ENCODE measurements around the gene CFAP100.

The CFAP100 gene

DNA sequence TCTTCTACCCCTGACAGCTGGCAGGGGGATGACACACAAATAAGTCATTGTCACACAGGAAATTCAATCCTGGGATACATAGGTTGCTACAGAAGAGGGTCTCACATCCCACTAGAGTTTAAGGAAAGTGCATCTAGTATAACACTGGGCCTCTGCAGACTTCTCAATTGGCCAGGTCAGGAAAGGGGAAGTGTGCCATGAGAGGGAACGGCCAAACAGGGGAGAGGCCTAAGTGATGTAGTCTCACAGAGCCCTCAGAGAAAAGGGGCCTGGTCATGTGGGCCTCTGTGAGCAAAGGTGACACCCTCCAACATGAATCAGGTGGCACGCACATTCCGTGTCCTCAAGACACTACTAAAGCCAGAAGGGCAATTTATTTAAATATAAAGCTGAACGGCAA, 69.8 kb downstream of the CFAP100 start:
- Histone ChIP-seq H4K20me1 (ENCODE audit: insufficient read depth, low read length) (no peaks in the 10 kb centered on the region), H3F3A (ENCODE audit: insufficient read depth, low read length) (no peaks in the 10 kb centered on the region), H3K9me2 (replicated peaks; ENCODE audit: insufficient read depth, low read length) (no peaks in the 10 kb centered on the region), H3K4me2 (ENCODE audit: low read depth, low read length) (no peak overlapping the region), H3K9me3 (replicated peaks; ENCODE audit: insufficient read depth, low read length) (no peaks in the 10 kb centered on the region), H3K27ac (ENCODE audit: low read length) (no peak overlapping the region), H3K79me2 (ENCODE audit: low read length) (peaks cover 62% of the 10 kb centered on the region), H3K4me3 (ENCODE audit: low read length) (no peak overlapping the region), H3K27me3 (replicated peaks; ENCODE audit: insufficient read depth, low read length) (no peaks in the 10 kb centered on the region), H2AFZ (ENCODE audit: low read length) (no peak overlapping the region), H3K4me1 (ENCODE audit: low read length) (no peaks in the 10 kb centered on the region), H3K36me3 (replicated peaks; ENCODE audit: insufficient read depth, low read length) (peaks cover 14% of the 10 kb centered on the region), H3K9ac (ENCODE audit: low read length) (no peak overlapping the region)
- DNase-seq: no peak
- TF ChIP-seq EZH2 (optimal IDR thresholded peaks at IDR 0.05; ENCODE audit: low read depth, low read length) (no peak), EZH2phosphoT487 (IDR thresholded peaks at IDR 0.05; ENCODE audit: low read length) (no peak)
- TF ChIP-seq, protein P1, sequence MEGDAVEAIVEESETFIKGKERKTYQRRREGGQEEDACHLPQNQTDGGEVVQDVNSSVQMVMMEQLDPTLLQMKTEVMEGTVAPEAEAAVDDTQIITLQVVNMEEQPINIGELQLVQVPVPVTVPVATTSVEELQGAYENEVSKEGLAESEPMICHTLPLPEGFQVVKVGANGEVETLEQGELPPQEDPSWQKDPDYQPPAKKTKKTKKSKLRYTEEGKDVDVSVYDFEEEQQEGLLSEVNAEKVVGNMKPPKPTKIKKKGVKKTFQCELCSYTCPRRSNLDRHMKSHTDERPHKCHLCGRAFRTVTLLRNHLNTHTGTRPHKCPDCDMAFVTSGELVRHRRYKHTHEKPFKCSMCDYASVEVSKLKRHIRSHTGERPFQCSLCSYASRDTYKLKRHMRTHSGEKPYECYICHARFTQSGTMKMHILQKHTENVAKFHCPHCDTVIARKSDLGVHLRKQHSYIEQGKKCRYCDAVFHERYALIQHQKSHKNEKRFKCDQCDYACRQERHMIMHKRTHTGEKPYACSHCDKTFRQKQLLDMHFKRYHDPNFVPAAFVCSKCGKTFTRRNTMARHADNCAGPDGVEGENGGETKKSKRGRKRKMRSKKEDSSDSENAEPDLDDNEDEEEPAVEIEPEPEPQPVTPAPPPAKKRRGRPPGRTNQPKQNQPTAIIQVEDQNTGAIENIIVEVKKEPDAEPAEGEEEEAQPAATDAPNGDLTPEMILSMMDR (IDR thresholded peaks at IDR 0.05; ENCODE audit: low read length): no peak

DNA sequence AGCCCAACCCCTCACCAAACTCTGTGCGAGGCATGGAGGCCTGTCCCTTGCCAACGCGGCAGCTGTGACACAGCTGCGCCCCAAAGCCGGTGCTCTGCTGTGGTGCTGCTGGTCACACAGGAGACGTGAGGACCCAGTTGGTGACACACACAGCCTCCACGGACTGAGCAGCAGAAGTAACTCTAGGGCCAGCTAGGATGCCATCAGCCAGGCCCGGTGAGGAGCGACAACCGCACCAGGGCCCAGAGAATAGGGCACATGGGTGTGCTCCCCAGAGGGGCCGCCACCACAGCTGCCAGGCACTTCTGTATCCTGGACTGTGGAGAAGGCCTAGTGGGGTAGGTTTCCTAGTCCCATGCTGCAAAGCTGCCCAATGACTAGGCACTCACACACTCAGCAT, 70.3 kb downstream of the CFAP100 start:
- no peak for DNase-seq
- H3K27ac ChIP-seq (ENCODE audit: low read length): no peak overlapping the region
- no peaks in the 10 kb centered on the region for H3K9me3 ChIP-seq (replicated peaks; ENCODE audit: insufficient read depth, low read length)
- TF ChIP-seq, protein P1 (IDR thresholded peaks at IDR 0.05; ENCODE audit: low read length): no peak
- TF ChIP-seq EZH2phosphoT487 (IDR thresholded peaks at IDR 0.05; ENCODE audit: low read length) (no peak), EZH2 (optimal IDR thresholded peaks at IDR 0.05; ENCODE audit: low read depth, low read length) (no peak)
- H3K36me3 ChIP-seq (replicated peaks; ENCODE audit: insufficient read depth, low read length): peaks cover 10% of the 10 kb centered on the region
- no peak overlapping the region for H3K9ac ChIP-seq (ENCODE audit: low read length)
- H4K20me1 ChIP-seq (ENCODE audit: insufficient read depth, low read length): no peaks in the 10 kb centered on the region
- no peak overlapping the region for H3K4me3 ChIP-seq (ENCODE audit: low read length)
- H3K79me2 ChIP-seq (ENCODE audit: low read length): peaks cover 67% of the 10 kb centered on the region
- no peaks in the 10 kb centered on the region for H3F3A ChIP-seq (ENCODE audit: insufficient read depth, low read length)
- H3K4me2 ChIP-seq (ENCODE audit: low read depth, low read length): no peak overlapping the region
- no peaks in the 10 kb centered on the region for H3K4me1 ChIP-seq (ENCODE audit: low read length)
- H2AFZ ChIP-seq (ENCODE audit: low read length): no peak overlapping the region
- no peaks in the 10 kb centered on the region for H3K27me3 ChIP-seq (replicated peaks; ENCODE audit: insufficient read depth, low read length)
- H3K9me2 ChIP-seq (replicated peaks; ENCODE audit: insufficient read depth, low read length): no peaks in the 10 kb centered on the region

DNA sequence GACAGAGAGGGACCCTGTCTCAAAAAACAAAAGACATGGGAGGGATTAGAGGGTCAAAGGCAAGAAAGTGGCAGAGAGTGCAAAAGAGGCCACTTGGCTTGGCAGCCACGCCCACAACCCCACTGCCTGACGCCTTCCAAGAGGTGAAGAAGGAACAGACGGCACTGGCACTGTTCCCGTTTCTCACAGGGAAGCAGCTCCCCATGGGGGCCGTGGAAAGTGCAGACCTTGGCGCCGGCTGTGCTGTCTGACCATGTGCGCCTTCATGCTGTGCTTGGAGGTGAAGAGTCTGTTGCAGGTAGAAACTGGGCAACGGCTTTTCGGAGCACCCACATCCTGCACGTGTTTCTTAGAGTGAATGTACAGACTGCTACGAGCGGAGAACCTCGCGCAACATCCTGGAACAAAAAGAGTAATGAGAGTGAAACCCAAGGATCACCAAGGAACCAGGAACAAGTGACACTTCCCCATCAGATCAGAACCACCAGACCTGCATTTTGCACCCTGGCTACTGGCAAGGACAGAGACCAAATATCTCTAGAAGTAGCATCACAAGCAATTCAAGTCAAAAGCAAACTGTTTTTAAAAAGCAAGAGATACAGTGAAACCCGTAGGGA, 71.3 kb downstream of the CFAP100 start:
- no peaks in the 10 kb centered on the region for H3K9me2 ChIP-seq (replicated peaks; ENCODE audit: insufficient read depth, low read length)
- peaks cover 76% of the 10 kb centered on the region for H3K79me2 ChIP-seq (ENCODE audit: low read length)
- no peaks in the 10 kb centered on the region for H3K9me3 ChIP-seq (replicated peaks; ENCODE audit: insufficient read depth, low read length)
- H2AFZ ChIP-seq (ENCODE audit: low read length): no peak overlapping the region
- H3K4me2 ChIP-seq (ENCODE audit: low read depth, low read length): no peak overlapping the region
- H3K27ac ChIP-seq (ENCODE audit: low read length): no peak overlapping the region
- H4K20me1 ChIP-seq (ENCODE audit: insufficient read depth, low read length): no peaks in the 10 kb centered on the region
- no peak overlapping the region for H3K4me3 ChIP-seq (ENCODE audit: low read length)
- no peak for DNase-seq
- peaks cover 14% of the 10 kb centered on the region for H3K36me3 ChIP-seq (replicated peaks; ENCODE audit: insufficient read depth, low read length)
- no peaks in the 10 kb centered on the region for H3F3A ChIP-seq (ENCODE audit: insufficient read depth, low read length)
- TF ChIP-seq EZH2phosphoT487 (IDR thresholded peaks at IDR 0.05; ENCODE audit: low read length) (no peak), EZH2 (optimal IDR thresholded peaks at IDR 0.05; ENCODE audit: low read depth, low read length) (no peak)
- TF ChIP-seq, protein P1 (IDR thresholded peaks at IDR 0.05; ENCODE audit: low read length): no peak
- no peak overlapping the region for H3K9ac ChIP-seq (ENCODE audit: low read length)
- H3K27me3 ChIP-seq (replicated peaks; ENCODE audit: insufficient read depth, low read length): no peaks in the 10 kb centered on the region
- no peaks in the 10 kb centered on the region for H3K4me1 ChIP-seq (ENCODE audit: low read length)

Data from MM.1S (cell line).